ENCODE measurements around the gene SLTM. TPM values are rescaled to one million over a fixed set of nuclear protein-coding genes. Genes with fewer than 3 reads are reported as not detected.

SLTM gene
- polyA plus RNA-seq, 1 donor (not counting 4 experiments of a cell fraction or from before 2014, with no cell fraction given) = 58.9 TPM

DNA sequence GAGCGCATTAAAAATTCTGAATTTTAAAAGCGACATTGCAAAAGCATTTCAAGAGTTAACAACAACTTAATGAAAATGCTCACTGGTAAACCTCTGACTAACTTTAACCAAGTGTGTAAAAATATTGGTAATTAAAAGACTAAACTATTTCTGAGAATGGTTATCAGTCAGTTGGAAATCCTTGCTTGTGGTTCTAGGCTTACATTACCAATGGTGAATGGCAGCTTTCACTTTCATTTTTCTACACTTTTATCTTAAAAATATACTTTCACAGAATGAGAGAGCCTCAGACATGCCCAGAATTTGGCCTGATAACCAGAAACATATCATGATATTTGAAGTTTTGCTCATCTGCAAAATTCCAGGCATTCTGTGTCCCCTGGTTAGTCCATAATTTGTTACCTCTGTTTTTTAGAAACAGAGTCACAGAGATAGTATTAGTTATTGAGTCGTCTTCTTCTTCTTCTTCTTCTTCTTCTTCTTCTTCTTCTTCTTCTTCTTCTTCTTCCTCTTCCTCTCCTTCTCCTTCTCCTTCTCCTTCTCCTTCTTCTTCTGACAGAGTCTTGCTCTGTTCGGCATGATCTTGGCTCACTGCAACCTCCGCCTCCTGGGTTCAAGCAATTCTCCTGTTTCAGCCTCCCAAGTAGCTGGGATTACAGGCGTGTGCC is 48.5 kb upstream of the SLTM start:
- H3K27ac ChIP-seq (ENCODE audit: control insufficient read depth, insufficient read depth, low read length) = no peak overlapping the region
- no peaks in the 10 kb centered on the region for H3K36me3 ChIP-seq (ENCODE audit: control insufficient read depth in 2 of 2, extremely low read depth in 1 of 2, insufficient read depth in 2 of 2, low read length in 2 of 2)
- no peak for TF ChIP-seq CTCF (optimal IDR thresholded peaks at IDR 0.05 in 1 of 3, IDR thresholded peaks at IDR 0.05 in 1 of 3, conservative IDR thresholded peaks at IDR 0.05 in 1 of 3; ENCODE audit: extremely low read depth in 1 of 3, insufficient read depth in 2 of 3, low read length in 3 of 3)
- TF ChIP-seq EZH2 (IDR thresholded peaks at IDR 0.05; ENCODE audit: low read length) = no peak
- H3K79me2 ChIP-seq (ENCODE audit: control insufficient read depth, insufficient read depth, low read length) = no peaks in the 10 kb centered on the region
- peaks cover 11% of the 10 kb centered on the region for H3K4me1 ChIP-seq (ENCODE audit: control insufficient read depth, extremely low read depth, insufficient read depth, low read length)
- no peaks in the 10 kb centered on the region for H4K20me1 ChIP-seq (ENCODE audit: control insufficient read depth, extremely low read depth, insufficient read depth, low read length)
- H3K9me1 ChIP-seq (ENCODE audit: control insufficient read depth, extremely low read depth, insufficient read depth, low read length) = no peaks in the 10 kb centered on the region
- peak overlapping the region; percentile 30 for H2AFZ ChIP-seq (ENCODE audit: control insufficient read depth, low read length)
- H3K9me3 ChIP-seq (ENCODE audit: control insufficient read depth, low read depth, low read length) = no peaks in the 10 kb centered on the region
- H3K4me2 ChIP-seq (ENCODE audit: control insufficient read depth, extremely low read depth, insufficient read depth, low read depth, low read length) = no peak overlapping the region
- no peak for DNase-seq (ENCODE audit: low read depth, low spot score)
- no peak overlapping the region for H3K9ac ChIP-seq (ENCODE audit: control insufficient read depth, extremely low read depth, insufficient read depth, low read length)
- H3K27me3 ChIP-seq (ENCODE audit: control insufficient read depth, extremely low read depth, insufficient read depth, low read length) = no peaks in the 10 kb centered on the region
- H3K4me3 ChIP-seq (ENCODE audit: control insufficient read depth in 2 of 3, extremely low read depth in 1 of 3, insufficient read depth in 2 of 3, low read depth in 1 of 3, low read length in 3 of 3) = no peak overlapping the region
- dilution Hi-C loops (cut with MboI; ENCODE audit: extremely low pct_ligation_motif_present, low sequenced_read_pairs) = no loop called here
- no peak for FAIRE-seq

DNA sequence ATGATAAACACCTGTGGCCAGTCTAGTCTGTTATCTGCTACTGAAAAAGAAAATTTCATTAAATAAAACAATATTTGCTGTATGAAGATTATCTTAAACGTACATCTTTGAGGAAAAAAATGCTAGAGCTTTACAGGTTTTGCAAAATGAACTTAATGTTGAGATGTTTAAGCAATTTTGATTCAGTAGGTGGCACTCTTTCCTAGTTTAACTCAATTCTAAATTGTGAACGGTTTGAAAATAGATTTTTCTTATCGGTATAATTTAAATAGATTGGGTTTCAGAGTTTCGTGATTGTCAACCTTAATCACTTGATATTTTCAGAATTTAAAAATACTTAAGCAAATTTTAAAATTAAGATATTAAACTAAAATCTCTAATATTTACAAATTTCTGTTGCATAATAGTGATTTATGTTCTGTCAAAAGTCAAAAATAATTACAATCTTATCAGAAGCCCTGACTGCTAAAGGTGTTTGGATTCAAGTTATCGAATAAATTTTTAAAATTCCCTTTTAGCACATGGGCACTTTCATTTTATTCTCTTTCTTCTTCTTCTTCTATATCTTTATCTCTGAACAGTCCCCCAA is 47.0 kb upstream of the SLTM start:
- H3K27ac ChIP-seq (ENCODE audit: control insufficient read depth, insufficient read depth, low read length) = no peak overlapping the region
- no peak overlapping the region for H2AFZ ChIP-seq (ENCODE audit: control insufficient read depth, low read length)
- dilution Hi-C loops (cut with MboI; ENCODE audit: extremely low pct_ligation_motif_present, low sequenced_read_pairs) = no loop called here
- FAIRE-seq = peak; percentile 34
- no peak overlapping the region for H3K9ac ChIP-seq (ENCODE audit: control insufficient read depth, extremely low read depth, insufficient read depth, low read length)
- H3K36me3 ChIP-seq (ENCODE audit: control insufficient read depth in 2 of 2, extremely low read depth in 1 of 2, insufficient read depth in 2 of 2, low read length in 2 of 2) = no peaks in the 10 kb centered on the region
- H4K20me1 ChIP-seq (ENCODE audit: control insufficient read depth, extremely low read depth, insufficient read depth, low read length) = no peaks in the 10 kb centered on the region
- H3K9me3 ChIP-seq (ENCODE audit: control insufficient read depth, low read depth, low read length) = no peaks in the 10 kb centered on the region
- no peak overlapping the region for H3K4me3 ChIP-seq (ENCODE audit: control insufficient read depth in 2 of 3, extremely low read depth in 1 of 3, insufficient read depth in 2 of 3, low read depth in 1 of 3, low read length in 3 of 3)
- no peaks in the 10 kb centered on the region for H3K79me2 ChIP-seq (ENCODE audit: control insufficient read depth, insufficient read depth, low read length)
- no peaks in the 10 kb centered on the region for H3K27me3 ChIP-seq (ENCODE audit: control insufficient read depth, extremely low read depth, insufficient read depth, low read length)
- no peak for TF ChIP-seq EZH2 (IDR thresholded peaks at IDR 0.05; ENCODE audit: low read length)
- TF ChIP-seq CTCF (optimal IDR thresholded peaks at IDR 0.05 in 1 of 3, IDR thresholded peaks at IDR 0.05 in 1 of 3, conservative IDR thresholded peaks at IDR 0.05 in 1 of 3; ENCODE audit: extremely low read depth in 1 of 3, insufficient read depth in 2 of 3, low read length in 3 of 3) = peak in 2 of 3 experiments; percentile 14 to 18
- H3K4me1 ChIP-seq (ENCODE audit: control insufficient read depth, extremely low read depth, insufficient read depth, low read length) = peaks cover 11% of the 10 kb centered on the region
- DNase-seq (ENCODE audit: low read depth, low spot score) = no peak
- no peaks in the 10 kb centered on the region for H3K9me1 ChIP-seq (ENCODE audit: control insufficient read depth, extremely low read depth, insufficient read depth, low read length)
- no peak overlapping the region for H3K4me2 ChIP-seq (ENCODE audit: control insufficient read depth, extremely low read depth, insufficient read depth, low read depth, low read length)

Data from keratinocyte (primary cell).